Measurements from ENCODE around the gene RPS6KC1.

GRCh38 chr1:213242883-213243282 is 191.8 kb downstream of the RPS6KC1 start:
- TF ChIP-seq CTCF (IDR thresholded peaks at IDR 0.05; ENCODE audit: low read length) (no peak), EZH2 (IDR thresholded peaks at IDR 0.05; ENCODE audit: borderline replicate concordance, low read length) (no peak)

All from OCI-LY1 (cell line).